Caco-2 (cell line): Measurements from ENCODE around the gene NFIX. TPM values are rescaled to one million over a fixed set of nuclear protein-coding genes. Genes with fewer than 3 reads are reported as not detected.

Source experiments
- BruUV-seq: library from RNA; stranded (reverse); fragments of 400-500 nt; replicated peaks from 2 replicates; lab custom pipeline; 2021; lab: Mats Ljungman, UMichigan
- CTCF ChIA-PET: fragments of 300-600 bp; sonication (Branson Sonifier 250); formaldehyde crosslinking; loops from one replicate; lab custom pipeline; 2022; ENCODE audit warnings: antibody characterized with exemption; lab: Charles Lee
- POLR2A ChIA-PET: fragments of 300-600 bp; sonication (Branson Sonifier 250); formaldehyde crosslinking; loops from one replicate; lab custom pipeline; 2022; ENCODE audit warnings: antibody characterized with exemption; lab: Charles Lee
- DNase-seq, 2 experiments: peaks; one replicate each; pipeline versions ENCODE4 v3.0.0 to v3.0.0-alpha.2; 2020 to 2022
- H3K27me3 ChIP-seq: replicated peaks from 2 replicates; pipeline ENCODE4 v1.6.0; 2011; ENCODE audit warnings: low read length; ENCODE audit not compliant: control insufficient read depth, insufficient read depth
- H3K36me3 ChIP-seq: 2 replicates; pipeline ENCODE4 v1.5.1; 2011; ENCODE audit warnings: low read length; ENCODE audit not compliant: control insufficient read depth, insufficient read depth
- H3K4me1 ChIP-seq: fragments of 250-450 bp; sonication (Bioruptor Pico); 2 replicates; pipeline ENCODE4 v1.5.1; 2020; ENCODE audit warnings: mild to moderate bottlenecking
- H3K4me3 ChIP-seq: 2 replicates; pipeline ENCODE4 v1.5.1; 2011; ENCODE audit warnings: low read depth, mild to moderate bottlenecking, control low read depth, low read length
- H3K9me3 ChIP-seq: fragments of 250-450 bp; sonication (Bioruptor Pico); 2 replicates; pipeline ENCODE4 v1.5.1; 2020; ENCODE audit warnings: mild to moderate bottlenecking, moderate library complexity
- H3K27ac Mint-ChIP-seq: one replicate; pipeline ENCODE4 v1.8.0; 2022; ENCODE audit warnings: mixed read lengths; ENCODE audit not compliant: unreplicated experiment
- H3K27me3 Mint-ChIP-seq: one replicate; pipeline ENCODE4 v1.8.0; 2022; ENCODE audit warnings: mixed read lengths; ENCODE audit not compliant: insufficient read depth, unreplicated experiment
- H3K36me3 Mint-ChIP-seq: one replicate; pipeline ENCODE4 v1.8.0; 2022; ENCODE audit warnings: mild to moderate bottlenecking, mixed read lengths; ENCODE audit not compliant: insufficient read depth, unreplicated experiment
- H3K4me1 Mint-ChIP-seq: one replicate; pipeline ENCODE4 v1.8.0; 2022; ENCODE audit warnings: low read depth, mixed read lengths; ENCODE audit not compliant: unreplicated experiment
- H3K4me3 Mint-ChIP-seq: one replicate; pipeline ENCODE4 v1.8.0; 2022; ENCODE audit warnings: mild to moderate bottlenecking, moderate library complexity, mixed read lengths; ENCODE audit not compliant: unreplicated experiment
- H3K9me3 Mint-ChIP-seq: one replicate; pipeline ENCODE4 v1.8.0; 2022; ENCODE audit warnings: mixed read lengths; ENCODE audit not compliant: unreplicated experiment
- intact Hi-C: fragments of 100-400 bp; cut with micrococcal nuclease; formaldehyde crosslinking; loops from one replicate; pipeline ENCODE4 v1.10.0; 2022; ENCODE audit not compliant: unreplicated experiment
- total RNA-seq: library from RNA; stranded (reverse); gene quantifications from 2 replicates; pipeline ENCODE4 v1.2.3, GENCODE V29; 2022
- TF ChIP-seq, protein P1 (sequence below), 2 experiments: fragments of 200-600 bp in 1 of 2; IDR thresholded peaks; 1 replicate in 1 of 2; 2 replicates in 1 of 2; pipeline versions ENCODE4 v1.5.1 to v1.8.0; 2011 to 2022; ENCODE audit warnings: antibody characterized with exemption in 1 of 2, control low read depth in 1 of 2, inconsistent platforms in 1 of 2, low read depth in 1 of 2, low read length in 1 of 2, mild to moderate bottlenecking in 1 of 2, moderate library complexity in 1 of 2; ENCODE audit not compliant: insufficient read depth in 1 of 2, severe bottlenecking in 1 of 2, unreplicated experiment in 1 of 2

The NFIX gene
- total RNA-seq, 1 experiment from 2014 or later = 0.82 TPM

DNA sequence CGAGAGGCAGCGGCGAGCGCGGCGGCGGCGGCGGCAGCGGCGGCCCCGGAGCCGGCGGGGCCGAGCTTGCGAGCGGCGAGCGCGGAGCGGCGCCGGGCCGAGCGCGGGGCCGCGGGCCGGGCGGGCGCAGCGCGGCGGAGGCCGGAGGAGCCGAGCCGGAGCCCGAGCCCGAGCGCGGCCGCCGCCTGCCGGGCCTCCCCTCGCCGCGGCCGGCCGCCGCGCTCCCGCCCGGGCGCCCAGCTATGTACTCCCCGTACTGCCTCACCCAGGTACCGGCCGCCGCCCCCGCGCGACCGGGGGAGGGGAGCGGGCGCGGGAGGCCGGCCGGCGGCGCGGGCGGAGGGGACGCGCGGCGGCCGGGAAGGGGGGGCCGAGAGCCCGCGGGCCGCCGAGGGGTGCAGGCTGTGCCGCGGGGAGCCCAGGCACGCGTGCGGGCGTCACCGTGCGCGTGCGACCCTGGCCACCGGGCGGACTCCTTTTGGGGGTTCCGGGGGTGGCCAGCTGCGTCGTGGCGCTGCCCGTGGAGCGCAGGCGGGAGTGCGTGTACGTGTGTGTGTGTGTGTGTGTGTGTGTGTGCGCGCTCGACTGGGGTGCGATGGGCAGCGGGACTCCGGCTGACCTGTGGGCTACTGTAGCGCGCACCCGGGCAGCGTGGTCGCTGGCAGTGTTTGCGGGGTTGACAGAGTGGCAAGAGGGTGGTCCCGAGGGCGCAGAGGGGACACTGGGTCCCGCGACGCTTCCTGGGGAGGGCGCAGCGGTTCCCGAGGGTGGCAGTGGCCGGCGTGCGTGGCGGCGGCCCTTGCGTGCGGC, 526 bp downstream of the NFIX start:
- ChIA-PET POLR2A (interaction anchor here (0.5 kb wide), 1 partner anchor 50 kb away, joined by 10 read pairs; no protein-coding TSS in a partner anchor), CTCF (interaction anchor here (0.6 to 1.9 kb wide), 2 partner anchors 10 to 18 kb away, joined by 4 to 5 read pairs; no protein-coding TSS in a partner anchor)
- TF ChIP-seq, protein P1, sequence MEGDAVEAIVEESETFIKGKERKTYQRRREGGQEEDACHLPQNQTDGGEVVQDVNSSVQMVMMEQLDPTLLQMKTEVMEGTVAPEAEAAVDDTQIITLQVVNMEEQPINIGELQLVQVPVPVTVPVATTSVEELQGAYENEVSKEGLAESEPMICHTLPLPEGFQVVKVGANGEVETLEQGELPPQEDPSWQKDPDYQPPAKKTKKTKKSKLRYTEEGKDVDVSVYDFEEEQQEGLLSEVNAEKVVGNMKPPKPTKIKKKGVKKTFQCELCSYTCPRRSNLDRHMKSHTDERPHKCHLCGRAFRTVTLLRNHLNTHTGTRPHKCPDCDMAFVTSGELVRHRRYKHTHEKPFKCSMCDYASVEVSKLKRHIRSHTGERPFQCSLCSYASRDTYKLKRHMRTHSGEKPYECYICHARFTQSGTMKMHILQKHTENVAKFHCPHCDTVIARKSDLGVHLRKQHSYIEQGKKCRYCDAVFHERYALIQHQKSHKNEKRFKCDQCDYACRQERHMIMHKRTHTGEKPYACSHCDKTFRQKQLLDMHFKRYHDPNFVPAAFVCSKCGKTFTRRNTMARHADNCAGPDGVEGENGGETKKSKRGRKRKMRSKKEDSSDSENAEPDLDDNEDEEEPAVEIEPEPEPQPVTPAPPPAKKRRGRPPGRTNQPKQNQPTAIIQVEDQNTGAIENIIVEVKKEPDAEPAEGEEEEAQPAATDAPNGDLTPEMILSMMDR (IDR thresholded peaks at IDR 0.05; ENCODE audit: insufficient read depth in 1 of 2, low read depth in 1 of 2, low read length in 1 of 2, severe bottlenecking in 1 of 2, unreplicated experiment in 1 of 2) = no peak
- H3K9me3 Mint-ChIP-seq = no peaks in the 10 kb centered on the region
- H3K4me3 Mint-ChIP-seq = peak overlapping the region; percentile 90
- H3K36me3 Mint-ChIP-seq = peaks cover 6% of the 10 kb centered on the region
- Histone ChIP-seq H3K9me3 (no peaks in the 10 kb centered on the region), H3K4me3 (peak overlapping the region; percentile 9; the same call in 1 of the 2 replicates), H3K27me3 (peaks cover 2% of the 10 kb centered on the region; the same call in 1 of the 2 replicates), H3K36me3 (no peaks in the 10 kb centered on the region), H3K4me1 (no peaks in the 10 kb centered on the region)
- no peaks in the 10 kb centered on the region for H3K4me1 Mint-ChIP-seq
- intact Hi-C loops = no loop called here
- peak in 1 of 2 experiments; percentile 14 for DNase-seq
- no TSS peak for BruUV-seq
- H3K27ac Mint-ChIP-seq = no peak overlapping the region
- H3K27me3 Mint-ChIP-seq = peaks cover 17% of the 10 kb centered on the region

GRCh38 chr19:12996406-12997094, 1.3 kb downstream of the NFIX start:
- CTCF ChIA-PET = no interaction called here
- DNase-seq = no peak
- H3K27me3 ChIP-seq = peaks cover 2% of the 10 kb centered on the region; the same call in 1 of the 2 replicates
- no peaks in the 10 kb centered on the region for H3K9me3 ChIP-seq
- H3K27ac Mint-ChIP-seq = no peak overlapping the region
- no peaks in the 10 kb centered on the region for H3K4me1 ChIP-seq
- H3K27me3 Mint-ChIP-seq = peaks cover 17% of the 10 kb centered on the region
- H3K9me3 Mint-ChIP-seq = no peaks in the 10 kb centered on the region
- no peaks in the 10 kb centered on the region for H3K4me1 Mint-ChIP-seq
- TF ChIP-seq, protein P1 (IDR thresholded peaks at IDR 0.05; ENCODE audit: insufficient read depth in 1 of 2, low read depth in 1 of 2, low read length in 1 of 2, severe bottlenecking in 1 of 2, unreplicated experiment in 1 of 2) = no peak
- peaks cover 6% of the 10 kb centered on the region for H3K36me3 Mint-ChIP-seq
- no peaks in the 10 kb centered on the region for H3K36me3 ChIP-seq
- no TSS peak for BruUV-seq
- no peak overlapping the region for H3K4me3 Mint-ChIP-seq
- no peak overlapping the region for H3K4me3 ChIP-seq
- POLR2A ChIA-PET = no interaction called here
- intact Hi-C loops = no loop called here

- Histone ChIP-seq H3K4me3 (no peak overlapping the region), H3K36me3 (no peaks in the 10 kb centered on the region), H3K9me3 (no peaks in the 10 kb centered on the region), H3K4me1 (no peaks in the 10 kb centered on the region), H3K27me3 (peaks cover 2% of the 10 kb centered on the region; the same call in 1 of the 2 replicates)
- TF ChIP-seq, protein P1 (IDR thresholded peaks at IDR 0.05; ENCODE audit: insufficient read depth in 1 of 2, low read depth in 1 of 2, low read length in 1 of 2, severe bottlenecking in 1 of 2, unreplicated experiment in 1 of 2) = no peak
- peaks cover 6% of the 10 kb centered on the region for H3K36me3 Mint-ChIP-seq
- no peak overlapping the region for H3K27ac Mint-ChIP-seq
- DNase-seq = no peak
- no TSS peak for BruUV-seq
- no peaks in the 10 kb centered on the region for H3K9me3 Mint-ChIP-seq
- CTCF ChIA-PET = no interaction called here
- intact Hi-C loops = no loop called here
- H3K27me3 Mint-ChIP-seq = peaks cover 14% of the 10 kb centered on the region
- no peaks in the 10 kb centered on the region for H3K4me1 Mint-ChIP-seq
- no peak overlapping the region for H3K4me3 Mint-ChIP-seq
- POLR2A ChIA-PET = no interaction called here
Observed at GRCh38 chr19:12997179-12997966, 2.1 kb downstream of the NFIX start.
